K562 (cell line): ENCODE measurements around the gene LRMDA. TPM values are rescaled to one million over a fixed set of nuclear protein-coding genes. Genes with fewer than 3 reads are reported as not detected.

Experiments
- ATAC-seq: fragments of 200-7000 bp; cut with Tn5 transposase; 3 replicates; pipeline ENCODE4 v1.9.1; 2020; ENCODE audit warnings: moderate library complexity
- BruUV-seq: library from RNA; stranded (reverse); fragments of 400-500 nt; replicated peaks from 2 replicates; lab custom pipeline; 2021; lab: Mats Ljungman, UMichigan
- CTCF ChIA-PET: fragments of 300-600 bp; formaldehyde crosslinking; extraction: SDS; loops from one replicate; lab custom pipeline; 2021; ENCODE audit warnings: low intra/inter-chr PET ratio; lab: Yijun Ruan, JAX
- POLR2A ChIA-PET: fragments of 300-600, 350-650 bp; sonication (Branson Sonifier 250); formaldehyde crosslinking; extraction: SDS; loops from one replicate; lab custom pipeline; 2021; ENCODE audit warnings: antibody characterized with exemption, inconsistent platforms; lab: Yijun Ruan, JAX
- DNase-seq, 4 experiments: peaks; one replicate each; pipeline versions ENCODE4 v3.0.0 to v3.0.0-alpha.2; 2011 to 2018; ENCODE audit warnings: low spot score in 3 of 4, mixed read lengths in 3 of 4; ENCODE audit errors: extremely low read depth in 1 of 4
- FAIRE-seq: peaks from 2 replicates; lab custom pipeline; 2011; peaks lifted over from hg19 to GRCh38; lab: Jason Lieb, UNC
- H2AFZ ChIP-seq: 2 replicates; pipeline ENCODE4 v1.6.0; 2011; ENCODE audit warnings: low read depth, low read length, control low read depth, inconsistent platforms
- H3K27ac ChIP-seq: fragments of 200-600 bp; 3 replicates; pipeline ENCODE4 v1.8.0; 2011; ENCODE audit warnings: low read depth, mild to moderate bottlenecking, control low read depth, inconsistent platforms, low read length, moderate library complexity, mixed read lengths; ENCODE audit errors: extremely low read depth
- H3K27me3 ChIP-seq, 2 experiments: fragments of 300-600 bp in 1 of 2; 2 replicates in 1 of 2; 3 replicates in 1 of 2; pipeline versions ENCODE4 v1.6.0 to v1.8.0; 2011; ENCODE audit warnings: inconsistent platforms in 2 of 2, low read length in 2 of 2, mild to moderate bottlenecking in 1 of 2, mixed read lengths in 1 of 2, moderate library complexity in 1 of 2; ENCODE audit not compliant: control insufficient read depth in 2 of 2, insufficient read depth in 2 of 2
- H3K36me3 ChIP-seq: fragments of 300-600 bp; 3 replicates; pipeline ENCODE4 v1.8.0; 2011; ENCODE audit warnings: mild to moderate bottlenecking, low read length, inconsistent platforms; ENCODE audit not compliant: control insufficient read depth, insufficient read depth
- H3K4me1 ChIP-seq, 2 experiments: fragments of 200-600 bp in 1 of 2; replicated peaks in 1 of 2; 2 replicates in 1 of 2; 3 replicates in 1 of 2; pipeline versions ENCODE4 v1.5.1 to v1.8.0; 2011; ENCODE audit warnings: inconsistent platforms in 2 of 2, low read length in 2 of 2, mild to moderate bottlenecking in 1 of 2, mixed read lengths in 1 of 2, moderate library complexity in 1 of 2; ENCODE audit not compliant: control insufficient read depth in 2 of 2, insufficient read depth in 2 of 2
- H3K4me2 ChIP-seq: 2 replicates; pipeline ENCODE4 v1.6.1; 2011; ENCODE audit warnings: low read length, control low read depth, inconsistent platforms, mixed read lengths; ENCODE audit not compliant: insufficient read depth
- H3K4me3 ChIP-seq: fragments of 200-600 bp; sonication (generic), shearing (Covaris generic); 2 replicates; pipeline ENCODE4 v1.5.1; 2016; ENCODE audit warnings: control low read depth, inconsistent platforms
- H3K79me2 ChIP-seq: fragments of 200-600 bp; 3 replicates; pipeline ENCODE4 v1.8.0; 2011; ENCODE audit warnings: low read length, inconsistent platforms; ENCODE audit not compliant: control insufficient read depth, insufficient read depth
- H3K9ac ChIP-seq, 2 experiments: 2 replicates each; pipeline versions ENCODE4 v1.6.0 to v1.6.1; 2011; ENCODE audit warnings: low read depth in 2 of 2, low read length in 2 of 2, control low read depth in 1 of 2, inconsistent platforms in 1 of 2, mild to moderate bottlenecking in 1 of 2, mixed read lengths in 1 of 2; ENCODE audit not compliant: insufficient read depth in 1 of 2
- H3K9me1 ChIP-seq: one replicate; pipeline ENCODE4 v1.6.0; 2011; ENCODE audit warnings: inconsistent platforms, mild to moderate bottlenecking, low read length, moderate library complexity; ENCODE audit not compliant: control insufficient read depth, insufficient read depth
- H3K9me3 ChIP-seq: replicated peaks from 2 replicates; pipeline ENCODE4 v1.5.1; 2011; ENCODE audit warnings: low read depth, low read length, inconsistent platforms; ENCODE audit not compliant: control insufficient read depth, insufficient read depth
- H4K20me1 ChIP-seq: replicated peaks from 2 replicates; pipeline ENCODE4 v1.6.1; 2011; ENCODE audit warnings: low read length, inconsistent platforms, mixed read lengths; ENCODE audit not compliant: control insufficient read depth, insufficient read depth
- BRD9 ChIP-seq: fragments of 450-650 bp; IDR thresholded peaks from 2 replicates; pipeline ENCODE4 v1.6.1; 2018; ENCODE audit warnings: low read depth; ENCODE audit not compliant: partially characterized antibody
- CBFA2T2 ChIP-seq: fragments of 450-650 bp; conservative IDR thresholded peaks from 2 replicates; pipeline ENCODE4 v1.6.1; 2017; ENCODE audit warnings: mild to moderate bottlenecking
- FOS ChIP-seq: IDR thresholded peaks from 3 replicates; pipeline ENCODE4 v1.6.1; 2011; ENCODE audit not compliant: insufficient read length; ENCODE audit errors: extremely low read depth
- GATAD2A ChIP-seq: fragments of 450-650 bp; IDR thresholded peaks from 2 replicates; pipeline ENCODE4 v1.6.1; 2017
- SIRT6 ChIP-seq: IDR thresholded peaks from one replicate; pipeline ENCODE4 v1.6.1; 2012; ENCODE audit warnings: low read depth, mild to moderate bottlenecking, control low read depth, inconsistent platforms, low read length, moderate library complexity
- ZNF143 ChIP-seq: sonication (generic); formaldehyde crosslinking; IDR thresholded peaks from 2 replicates; pipeline ENCODE4 v1.9.0; 2022; ENCODE audit warnings: mild to moderate bottlenecking, missing genetic modification reagents
- ZNF217 ChIP-seq: sonication (generic); formaldehyde crosslinking; IDR thresholded peaks from 2 replicates; pipeline ENCODE4 v1.8.0; 2022; ENCODE audit warnings: mild to moderate bottlenecking, missing genetic modification reagents
- ZNF316 ChIP-seq: fragments of 450-650 bp; IDR thresholded peaks from 2 replicates; pipeline ENCODE4 v1.6.1; 2016
- ZNF707 ChIP-seq: fragments of 250-450 bp; sonication (Bioruptor Pico); conservative IDR thresholded peaks from 2 replicates; pipeline ENCODE4 v1.8.0; 2022; ENCODE audit warnings: inconsistent platforms, mild to moderate bottlenecking, moderate library complexity
- WGBS: fragments of 100-300 bp; shearing (Covaris generic); methylation state at CpG from one replicate; pipeline ENCODE4 v1.1.6; 2016; ENCODE audit warnings: low coverage, mixed read lengths; ENCODE audit not compliant: insufficient coverage; ENCODE audit errors: missing lambda C conversion rate; 5-methylcytosine and 5-hydroxymethylcytosine counted together
- in situ Hi-C: fragments of 300-500 bp; cut with MboI; formaldehyde crosslinking; loops from 4 replicates; pipeline ENCODE4 v1.15.0; 2018; ENCODE audit warnings: inconsistent platforms, mixed read lengths
- intact Hi-C: fragments of 100-400 bp; cut with micrococcal nuclease; formaldehyde crosslinking; loops from 2 replicates; pipeline ENCODE4 v1.14.2; 2022
- polyA plus RNA-seq, 8 experiments: library from polyadenylated mRNA; depleted of rRNA in 4 of 8; stranded (reverse) in 5 of 8; unstranded in 3 of 8; fragments of >200 nt; fragmentation: Nextera tagmentation in 2 of 8; fragmentation: Illumina TruSeq in 1 of 8; extraction: Ambion mirVana in 2 of 8; extraction: Trizol in 1 of 8; gene quantifications; 2 replicates each; pipeline versions ENCODE4 v1.2.1 to v1.2.3, GENCODE V29; 2011 to 2014; ENCODE audit warnings: inconsistent platforms in 1 of 8, missing spikeins in 1 of 8
- total RNA-seq, 7 experiments: library from RNA; depleted of rRNA in 6 of 7; stranded (reverse); fragments of >200 nt in 6 of 7; fragmentation: Illumina TruSeq in 2 of 7; extraction: Trizol in 2 of 7; gene quantifications; 2 replicates each; pipeline versions ENCODE4 v1.2.1 to v1.2.3, GENCODE V29; 2011 to 2021; ENCODE audit warnings: low replicate concordance in 1 of 7
- TF ChIP-seq, protein P1 (sequence below): sonication (generic); formaldehyde crosslinking; IDR thresholded peaks from 2 replicates; pipeline ENCODE4 v1.4.0; 2020; ENCODE audit warnings: mild to moderate bottlenecking, missing genetic modification reagents
- TF ChIP-seq, protein P2 (sequence below), 2 experiments: fragments of 450-650 bp; IDR thresholded peaks; 2 replicates each; pipeline ENCODE4 v1.6.1; 2016
- TF ChIP-seq, protein P3 (sequence below): fragments of 450-650 bp; formaldehyde crosslinking; IDR thresholded peaks from 2 replicates; pipeline ENCODE4 v1.4.0; 2020; ENCODE audit warnings: mild to moderate bottlenecking, mixed read lengths

Gene LRMDA
- total and polyA plus RNA-seq, 9 of the 15 experiments (the other 6 are each of a cell fraction or from before 2014, with no cell fraction given), result 0.25 TPM; not detected in 8

DNA sequence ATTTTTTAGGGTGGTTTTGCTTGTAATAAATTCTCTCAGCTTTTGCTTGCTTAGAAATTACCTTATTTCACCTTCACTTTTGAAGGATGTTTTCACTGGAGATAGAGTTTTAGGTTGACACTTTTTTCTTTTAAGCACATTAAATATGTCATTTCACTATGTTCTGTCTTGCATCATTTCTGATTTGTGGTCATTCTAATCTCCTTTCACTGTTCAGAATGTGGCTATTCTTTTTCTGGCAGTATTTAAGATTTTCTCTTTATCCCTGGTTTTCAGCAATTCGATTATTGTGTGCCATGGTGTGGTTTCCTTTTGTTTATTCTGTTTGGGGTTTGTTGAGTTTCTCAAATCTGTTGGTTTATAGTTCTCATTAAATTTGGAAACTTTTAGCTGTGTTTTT lies 1140.6 kb downstream of the LRMDA start (continued):
- no peak for TF ChIP-seq BRD9
- TF ChIP-seq ZNF143 (CRISPR knock-in tag), result no peak
- no peak for TF ChIP-seq ZNF316
- TF ChIP-seq ZNF217 (CRISPR knock-in tag), result no peak
- TF ChIP-seq ZNF707 (CRISPR knock-in tag), result no peak
- TF ChIP-seq FOS, result no peak
- no peak for TF ChIP-seq CBFA2T2
- TF ChIP-seq, protein P1, sequence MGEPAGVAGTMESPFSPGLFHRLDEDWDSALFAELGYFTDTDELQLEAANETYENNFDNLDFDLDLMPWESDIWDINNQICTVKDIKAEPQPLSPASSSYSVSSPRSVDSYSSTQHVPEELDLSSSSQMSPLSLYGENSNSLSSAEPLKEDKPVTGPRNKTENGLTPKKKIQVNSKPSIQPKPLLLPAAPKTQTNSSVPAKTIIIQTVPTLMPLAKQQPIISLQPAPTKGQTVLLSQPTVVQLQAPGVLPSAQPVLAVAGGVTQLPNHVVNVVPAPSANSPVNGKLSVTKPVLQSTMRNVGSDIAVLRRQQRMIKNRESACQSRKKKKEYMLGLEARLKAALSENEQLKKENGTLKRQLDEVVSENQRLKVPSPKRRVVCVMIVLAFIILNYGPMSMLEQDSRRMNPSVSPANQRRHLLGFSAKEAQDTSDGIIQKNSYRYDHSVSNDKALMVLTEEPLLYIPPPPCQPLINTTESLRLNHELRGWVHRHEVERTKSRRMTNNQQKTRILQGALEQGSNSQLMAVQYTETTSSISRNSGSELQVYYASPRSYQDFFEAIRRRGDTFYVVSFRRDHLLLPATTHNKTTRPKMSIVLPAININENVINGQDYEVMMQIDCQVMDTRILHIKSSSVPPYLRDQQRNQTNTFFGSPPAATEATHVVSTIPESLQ (CRISPR knock-in tag), result no peak
- TF ChIP-seq GATAD2A, result no peak
- no peak for TF ChIP-seq SIRT6

DNA sequence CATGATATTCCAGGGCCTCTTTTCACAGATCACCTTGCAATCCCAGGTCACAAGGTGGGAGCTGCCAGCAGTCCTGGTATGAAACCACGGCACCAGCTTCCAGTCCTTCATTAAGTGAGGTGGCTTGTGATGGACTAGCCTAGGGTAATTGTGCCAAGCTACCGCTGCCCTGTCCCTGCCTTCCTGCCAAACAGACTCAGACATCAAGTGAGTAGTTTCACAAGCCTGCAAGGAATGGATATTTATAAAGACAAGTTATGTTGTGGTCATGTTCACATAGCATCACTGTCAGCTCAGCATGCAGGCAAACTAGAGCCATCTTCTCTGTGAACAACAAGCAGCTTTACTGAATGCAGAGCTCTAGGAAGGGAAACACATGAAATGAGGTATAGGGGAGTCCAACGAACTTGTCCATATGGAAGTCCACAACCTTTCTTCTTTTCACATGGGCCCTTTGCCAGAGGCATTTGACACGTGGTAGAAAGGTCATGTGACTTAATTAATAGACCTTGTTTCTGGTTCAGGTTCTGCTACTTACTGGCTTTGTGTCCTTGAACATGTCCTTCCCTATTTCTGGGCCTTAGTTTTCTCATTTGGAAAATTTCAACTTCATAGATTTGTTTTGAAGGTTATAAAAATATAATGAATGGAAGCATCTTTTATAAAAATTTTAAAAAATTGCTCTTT lies 1145.0 kb downstream of the LRMDA start:
- in situ Hi-C loops, result no loop called here
- CTCF ChIA-PET, result no interaction called here
- ATAC-seq, result no peak

More for the DNA sequence above, 1145.0 kb downstream of the LRMDA start:
- Histone ChIP-seq H2AFZ (no peak overlapping the region), H3K79me2 (no peaks in the 10 kb centered on the region), H3K27ac (no peak overlapping the region), H3K9me3 (peaks cover 1% of the 10 kb centered on the region; the same call in 1 of the 2 replicates), H3K27me3 (no peaks in the 10 kb centered on the region), H3K4me2 (no peak overlapping the region), H3K4me3 (no peak overlapping the region), H3K4me1 (no peaks in the 10 kb centered on the region), H3K36me3 (no peaks in the 10 kb centered on the region), H3K9me1 (no peaks in the 10 kb centered on the region), H4K20me1 (no peaks in the 10 kb centered on the region), H3K9ac (no peak overlapping the region)
- no peak for DNase-seq
- TF ChIP-seq, protein P2, sequence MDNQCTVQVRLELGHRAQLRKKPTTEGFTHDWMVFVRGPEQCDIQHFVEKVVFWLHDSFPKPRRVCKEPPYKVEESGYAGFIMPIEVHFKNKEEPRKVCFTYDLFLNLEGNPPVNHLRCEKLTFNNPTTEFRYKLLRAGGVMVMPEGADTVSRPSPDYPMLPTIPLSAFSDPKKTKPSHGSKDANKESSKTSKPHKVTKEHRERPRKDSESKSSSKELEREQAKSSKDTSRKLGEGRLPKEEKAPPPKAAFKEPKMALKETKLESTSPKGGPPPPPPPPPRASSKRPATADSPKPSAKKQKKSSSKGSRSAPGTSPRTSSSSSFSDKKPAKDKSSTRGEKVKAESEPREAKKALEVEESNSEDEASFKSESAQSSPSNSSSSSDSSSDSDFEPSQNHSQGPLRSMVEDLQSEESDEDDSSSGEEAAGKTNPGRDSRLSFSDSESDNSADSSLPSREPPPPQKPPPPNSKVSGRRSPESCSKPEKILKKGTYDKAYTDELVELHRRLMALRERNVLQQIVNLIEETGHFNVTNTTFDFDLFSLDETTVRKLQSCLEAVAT (IDR thresholded peaks at IDR 0.05), result no peak
- TF ChIP-seq, protein P3, sequence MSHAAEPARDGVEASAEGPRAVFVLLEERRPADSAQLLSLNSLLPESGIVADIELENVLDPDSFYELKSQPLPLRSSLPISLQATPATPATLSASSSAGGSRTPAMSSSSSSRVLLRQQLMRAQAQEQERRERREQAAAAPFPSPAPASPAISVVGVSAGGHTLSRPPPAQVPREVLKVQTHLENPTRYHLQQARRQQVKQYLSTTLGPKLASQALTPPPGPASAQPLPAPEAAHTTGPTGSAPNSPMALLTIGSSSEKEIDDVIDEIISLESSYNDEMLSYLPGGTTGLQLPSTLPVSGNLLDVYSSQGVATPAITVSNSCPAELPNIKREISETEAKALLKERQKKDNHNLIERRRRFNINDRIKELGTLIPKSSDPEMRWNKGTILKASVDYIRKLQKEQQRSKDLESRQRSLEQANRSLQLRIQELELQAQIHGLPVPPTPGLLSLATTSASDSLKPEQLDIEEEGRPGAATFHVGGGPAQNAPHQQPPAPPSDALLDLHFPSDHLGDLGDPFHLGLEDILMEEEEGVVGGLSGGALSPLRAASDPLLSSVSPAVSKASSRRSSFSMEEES (CRISPR knock-in tag), result peak; percentile 63
- WGBS, result 0% methylated on average over 4 of the region's 4 CpGs
- intact Hi-C loops, result no loop called here
- POLR2A ChIA-PET, result interaction anchor here (0.6 kb wide), 1 partner anchor 9 kb away, joined by 3 read pairs; no protein-coding TSS in a partner anchor
- BruUV-seq, result no TSS peak
- no peak for FAIRE-seq
